ENCODE data around the gene RAP2A. TPM values are rescaled to one million over a fixed set of nuclear protein-coding genes. Genes with fewer than 3 reads are reported as not detected.
A peak's percentile ranks its signal among the peaks of the same experiment; 100 is the strongest.

RAP2A gene
- total and polyA plus RNA-seq, 2 experiments from 2014 or later: 12.1 to 41.9 TPM

DNA sequence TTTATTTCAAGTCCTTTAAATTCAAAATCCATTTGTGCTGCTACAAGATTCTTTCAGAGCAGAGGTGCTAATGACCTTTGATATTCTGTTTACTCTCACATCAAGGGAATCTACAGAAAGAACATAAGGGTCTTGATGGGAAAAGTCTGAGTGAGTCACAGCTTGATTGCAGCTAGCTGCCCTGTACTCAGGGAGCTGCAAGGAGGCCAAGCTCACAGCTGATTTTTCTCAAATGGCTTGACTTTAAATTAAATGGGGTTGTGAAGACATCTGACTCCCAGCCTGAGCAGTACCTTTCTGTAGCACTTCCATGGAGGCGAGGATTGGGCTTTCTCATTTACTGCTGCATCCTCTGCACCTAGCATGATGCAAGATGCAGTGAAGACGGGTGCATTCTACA is 62.5 kb downstream of the RAP2A start:
- no peaks in the 10 kb centered on the region for H3K79me2 ChIP-seq
- H3K9me3 ChIP-seq (ENCODE audit: low read depth): no peaks in the 10 kb centered on the region
- H3K27ac ChIP-seq: no peak overlapping the region
- TF ChIP-seq CTCF (IDR thresholded peaks at IDR 0.05; ENCODE audit: poor library complexity): no peak
- no peak for TF ChIP-seq EZH2phosphoT487 (IDR thresholded peaks at IDR 0.05; ENCODE audit: low read depth, severe bottlenecking, unreplicated experiment)
- TF ChIP-seq EZH2 (IDR thresholded peaks at IDR 0.05; ENCODE audit: borderline replicate concordance): no peak
- no peak overlapping the region for H3K4me3 ChIP-seq
- H3K9me2 ChIP-seq (replicated peaks; ENCODE audit: insufficient read depth): no peaks in the 10 kb centered on the region
- no peaks in the 10 kb centered on the region for H3K27me3 ChIP-seq
- no peak overlapping the region for H3K4me2 ChIP-seq
- DNase-seq (ENCODE audit: low spot score): peak; percentile 19
- H3K36me3 ChIP-seq (replicated peaks; ENCODE audit: insufficient read depth, low read depth): no peaks in the 10 kb centered on the region
- WGBS (ENCODE audit: low lambda C conversion rate, missing lambda C conversion rate): 84% methylated on average over 2 of the region's 2 CpGs
- H2AFZ ChIP-seq: no peak overlapping the region
- peaks cover 6% of the 10 kb centered on the region for H3K4me1 ChIP-seq (ENCODE audit: insufficient read depth)
- H4K20me1 ChIP-seq (ENCODE audit: insufficient read depth, poor library complexity, severe bottlenecking): no peaks in the 10 kb centered on the region

DNA sequence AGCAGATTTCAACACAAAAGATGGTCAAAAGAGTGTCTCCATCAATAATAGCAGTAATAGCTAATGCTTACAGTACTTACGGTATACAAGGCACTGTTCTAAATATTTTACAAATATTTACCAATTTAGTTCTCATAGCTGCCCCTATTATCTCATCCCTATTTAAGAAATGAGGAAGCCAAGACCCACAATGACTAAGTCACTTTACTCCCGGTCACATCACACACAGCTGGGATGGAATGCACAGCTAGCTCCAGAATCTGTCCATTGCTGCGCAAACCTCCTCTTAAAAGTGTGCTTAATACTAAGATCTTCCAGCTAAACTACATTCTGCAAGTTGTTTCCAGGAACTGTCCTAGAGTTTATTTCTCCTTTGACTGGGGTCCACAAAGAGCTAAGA is 63.4 kb downstream of the RAP2A start:
- WGBS (ENCODE audit: low lambda C conversion rate, missing lambda C conversion rate): 94% methylated on average over 3 of the region's 3 CpGs
- Histone ChIP-seq H3K4me3 (no peak overlapping the region), H3K4me1 (ENCODE audit: insufficient read depth) (peaks cover 7% of the 10 kb centered on the region), H3K27me3 (no peaks in the 10 kb centered on the region), H3K79me2 (no peaks in the 10 kb centered on the region), H4K20me1 (ENCODE audit: insufficient read depth, poor library complexity, severe bottlenecking) (no peaks in the 10 kb centered on the region), H3K9me2 (replicated peaks; ENCODE audit: insufficient read depth) (no peaks in the 10 kb centered on the region), H3K4me2 (no peak overlapping the region), H2AFZ (no peak overlapping the region), H3K27ac (no peak overlapping the region), H3K9me3 (ENCODE audit: low read depth) (no peaks in the 10 kb centered on the region), H3K36me3 (replicated peaks; ENCODE audit: insufficient read depth, low read depth) (no peaks in the 10 kb centered on the region)
- no peak for DNase-seq (ENCODE audit: low spot score)
- TF ChIP-seq CTCF (IDR thresholded peaks at IDR 0.05; ENCODE audit: poor library complexity) (no peak), EZH2phosphoT487 (IDR thresholded peaks at IDR 0.05; ENCODE audit: low read depth, severe bottlenecking, unreplicated experiment) (no peak), EZH2 (IDR thresholded peaks at IDR 0.05; ENCODE audit: borderline replicate concordance) (no peak)

DNA sequence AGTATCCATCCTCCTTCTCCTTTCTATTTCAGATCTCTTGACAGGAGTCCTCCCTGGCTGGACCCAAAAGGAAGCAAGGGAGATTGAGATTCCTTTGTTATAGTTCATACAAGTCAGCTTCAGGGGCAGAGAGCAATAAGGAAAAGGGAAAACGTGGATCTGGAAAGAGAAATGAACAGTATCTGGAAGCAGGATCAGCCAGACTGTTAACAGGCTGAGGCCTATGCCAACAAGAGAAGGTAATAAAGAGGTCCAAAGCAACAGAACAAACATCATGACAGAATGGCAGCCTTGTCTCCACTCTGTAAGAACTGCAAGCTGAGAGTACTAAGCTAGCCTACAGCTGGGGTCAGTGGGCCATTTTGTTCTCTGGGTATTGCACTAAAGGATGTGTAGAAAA is 64.5 kb downstream of the RAP2A start:
- Histone ChIP-seq H4K20me1 (ENCODE audit: insufficient read depth, poor library complexity, severe bottlenecking) (no peaks in the 10 kb centered on the region), H3K36me3 (replicated peaks; ENCODE audit: insufficient read depth, low read depth) (no peaks in the 10 kb centered on the region), H3K79me2 (no peaks in the 10 kb centered on the region), H3K27ac (peak overlapping the region; percentile 42), H2AFZ (no peak overlapping the region), H3K9me3 (ENCODE audit: low read depth) (no peaks in the 10 kb centered on the region), H3K27me3 (no peaks in the 10 kb centered on the region), H3K4me1 (ENCODE audit: insufficient read depth) (peaks cover 15% of the 10 kb centered on the region), H3K9me2 (replicated peaks; ENCODE audit: insufficient read depth) (no peaks in the 10 kb centered on the region), H3K4me3 (no peak overlapping the region), H3K4me2 (no peak overlapping the region)
- WGBS (ENCODE audit: low lambda C conversion rate, missing lambda C conversion rate): 43% methylated on average over 1 of the region's 1 CpG
- peak; percentile 35 for DNase-seq (ENCODE audit: low spot score)
- TF ChIP-seq EZH2 (IDR thresholded peaks at IDR 0.05; ENCODE audit: borderline replicate concordance) (no peak), EZH2phosphoT487 (IDR thresholded peaks at IDR 0.05; ENCODE audit: low read depth, severe bottlenecking, unreplicated experiment) (peak; percentile 69)

DNA sequence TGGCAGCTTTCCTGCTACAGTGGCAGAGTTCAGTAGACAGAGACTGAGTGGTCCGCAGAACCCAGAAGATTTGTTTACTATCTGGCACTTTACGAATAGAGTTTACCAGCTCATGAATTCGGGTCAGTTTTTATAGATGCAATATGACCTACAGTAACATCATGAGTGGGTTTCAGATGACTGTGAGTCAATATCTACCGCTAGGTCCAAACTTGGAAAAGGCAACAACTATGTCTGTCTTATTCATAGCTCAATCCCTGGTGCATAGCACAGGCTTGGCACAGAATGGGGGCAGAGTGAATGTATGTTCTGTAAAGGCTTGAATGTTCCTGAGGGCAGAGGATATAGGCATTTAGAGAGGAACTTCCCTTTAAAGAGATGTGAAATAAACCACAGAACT is 65.2 kb downstream of the RAP2A start:
- peak; percentile 31 for DNase-seq (ENCODE audit: low spot score)
- Histone ChIP-seq H3K4me3 (no peak overlapping the region), H3K27me3 (no peaks in the 10 kb centered on the region), H4K20me1 (ENCODE audit: insufficient read depth, poor library complexity, severe bottlenecking) (no peaks in the 10 kb centered on the region), H3K27ac (peak overlapping the region; percentile 42), H3K79me2 (no peaks in the 10 kb centered on the region), H2AFZ (no peak overlapping the region), H3K4me1 (ENCODE audit: insufficient read depth) (peaks cover 15% of the 10 kb centered on the region), H3K36me3 (replicated peaks; ENCODE audit: insufficient read depth, low read depth) (no peaks in the 10 kb centered on the region), H3K4me2 (no peak overlapping the region), H3K9me3 (ENCODE audit: low read depth) (no peaks in the 10 kb centered on the region), H3K9me2 (replicated peaks; ENCODE audit: insufficient read depth) (no peaks in the 10 kb centered on the region)
- no peak for TF ChIP-seq CTCF (IDR thresholded peaks at IDR 0.05; ENCODE audit: poor library complexity)
- TF ChIP-seq EZH2 (IDR thresholded peaks at IDR 0.05; ENCODE audit: borderline replicate concordance): no peak
- TF ChIP-seq EZH2phosphoT487 (IDR thresholded peaks at IDR 0.05; ENCODE audit: low read depth, severe bottlenecking, unreplicated experiment): no peak
- 68% methylated on average over 4 of the region's 4 CpGs for WGBS (ENCODE audit: low lambda C conversion rate, missing lambda C conversion rate)

Data from hepatocyte (in vitro differentiated cells).